WTC11 (cell line): ENCODE data around the gene TMEM30B. TPM values are rescaled to one million over a fixed set of nuclear protein-coding genes. Genes with fewer than 3 reads are reported as not detected.

Experiments used
- ATAC-seq: fragments of 200-7000 bp; cut with Tn5 transposase; 2 replicates; pipeline ENCODE4 v1.10.0; 2021; ENCODE audit warnings: mild to moderate bottlenecking, moderate library complexity
- CTCF ChIA-PET: fragments of 300-600 bp; sonication (Branson Sonifier 250); formaldehyde crosslinking; loops from one replicate; lab custom pipeline; 2021; ENCODE audit warnings: antibody characterized with exemption; lab: Charles Lee
- POLR2A ChIA-PET: fragments of 350-600 bp; sonication (Branson Sonifier 250); formaldehyde crosslinking; loops from one replicate; lab custom pipeline; 2021; ENCODE audit warnings: antibody characterized with exemption; lab: Charles Lee
- DNase-seq: peaks from one replicate; pipeline ENCODE4 v3.0.0; 2021; ENCODE audit warnings: low spot score
- H3K27ac Mint-ChIP-seq: 2 replicates; pipeline ENCODE4 v1.8.0; 2021; ENCODE audit warnings: mixed read lengths
- H3K27me3 Mint-ChIP-seq: 2 replicates; pipeline ENCODE4 v1.8.0; 2021; ENCODE audit warnings: low read depth, mild to moderate bottlenecking, moderate library complexity, mixed read lengths
- H3K36me3 Mint-ChIP-seq: 2 replicates; pipeline ENCODE4 v1.8.0; 2021; ENCODE audit warnings: mixed read lengths
- H3K4me1 Mint-ChIP-seq: 2 replicates; pipeline ENCODE4 v1.8.0; 2022; ENCODE audit warnings: mixed read lengths
- H3K4me3 Mint-ChIP-seq: 2 replicates; pipeline ENCODE4 v1.8.0; 2021; ENCODE audit warnings: mild to moderate bottlenecking, moderate library complexity, mixed read lengths
- H3K9me3 Mint-ChIP-seq: 2 replicates; pipeline ENCODE4 v1.8.0; 2021; ENCODE audit warnings: mixed read lengths
- AFF4 ChIP-seq: sonication (generic); formaldehyde crosslinking; IDR thresholded peaks from 2 replicates; pipeline ENCODE4 v1.8.1; 2023; ENCODE audit warnings: mild to moderate bottlenecking, missing genetic modification reagents, borderline replicate concordance
- AR ChIP-seq: fragments of 250-450 bp; sonication (Bioruptor Pico); IDR thresholded peaks from 2 replicates; pipeline ENCODE4 v1.9.0; 2021; ENCODE audit warnings: mild to moderate bottlenecking
- CBFB ChIP-seq: sonication (generic); formaldehyde crosslinking; IDR thresholded peaks from 2 replicates; pipeline ENCODE4 v1.8.1; 2022; ENCODE audit warnings: mild to moderate bottlenecking, low read depth, missing genetic modification reagents
- CTCF ChIP-seq: fragments of 200-600 bp; IDR thresholded peaks from 2 replicates; pipeline ENCODE4 v1.8.0; 2022; ENCODE audit warnings: antibody characterized with exemption
- E2F5 ChIP-seq: sonication (generic); formaldehyde crosslinking; IDR thresholded peaks from 2 replicates; pipeline ENCODE4 v1.8.1; 2022; ENCODE audit warnings: mild to moderate bottlenecking, moderate library complexity, missing genetic modification reagents
- ELF4 ChIP-seq: sonication (generic); formaldehyde crosslinking; IDR thresholded peaks from 2 replicates; pipeline ENCODE4 v1.8.1; 2022; ENCODE audit warnings: low read depth, mild to moderate bottlenecking, moderate library complexity, missing genetic modification reagents
- FOXP1 ChIP-seq: sonication (generic); formaldehyde crosslinking; IDR thresholded peaks from 2 replicates; pipeline ENCODE4 v1.8.0; 2022; ENCODE audit warnings: missing genetic modification reagents, mild to moderate bottlenecking, moderate library complexity, borderline replicate concordance
- FOXP4 ChIP-seq: sonication (generic); formaldehyde crosslinking; IDR thresholded peaks from 2 replicates; pipeline ENCODE4 v1.8.0; 2022; ENCODE audit warnings: mild to moderate bottlenecking, missing genetic modification reagents
- NFATC4 ChIP-seq: fragments of 250-450 bp; sonication (Bioruptor Pico); IDR thresholded peaks from 2 replicates; pipeline ENCODE4 v1.9.0; 2021; ENCODE audit warnings: mild to moderate bottlenecking
- NFYB ChIP-seq: sonication (generic); formaldehyde crosslinking; conservative IDR thresholded peaks from 2 replicates; pipeline ENCODE4 v1.8.0; 2022; ENCODE audit warnings: low read depth, missing genetic modification reagents
- NR3C1 ChIP-seq: sonication (generic); formaldehyde crosslinking; conservative IDR thresholded peaks from 2 replicates; pipeline ENCODE4 v1.8.1; 2023; ENCODE audit warnings: low read depth, mild to moderate bottlenecking, missing genetic modification reagents
- OVOL2 ChIP-seq: fragments of 250-450 bp; sonication (Bioruptor Pico); IDR thresholded peaks from 2 replicates; pipeline ENCODE4 v1.9.0; 2021; ENCODE audit warnings: mild to moderate bottlenecking, borderline replicate concordance
- PRDM15 ChIP-seq: sonication (generic); formaldehyde crosslinking; IDR thresholded peaks from 2 replicates; pipeline ENCODE4 v1.8.0; 2022; ENCODE audit warnings: missing genetic modification reagents
- SMAD3 ChIP-seq: sonication (generic); formaldehyde crosslinking; IDR thresholded peaks from 2 replicates; pipeline ENCODE4 v1.8.0; 2022; ENCODE audit warnings: missing genetic modification reagents, mild to moderate bottlenecking, borderline replicate concordance
- SOX15 ChIP-seq: fragments of 250-450 bp; sonication (Bioruptor Pico); IDR thresholded peaks from 2 replicates; pipeline ENCODE4 v1.9.0; 2021; ENCODE audit warnings: mild to moderate bottlenecking
- SP1 ChIP-seq: sonication (generic); formaldehyde crosslinking; conservative IDR thresholded peaks from 2 replicates; pipeline ENCODE4 v1.8.1; 2022; ENCODE audit warnings: missing genetic modification reagents
- TCF7 ChIP-seq: sonication (generic); formaldehyde crosslinking; IDR thresholded peaks from 2 replicates; pipeline ENCODE4 v1.8.0; 2022; ENCODE audit warnings: mild to moderate bottlenecking, low read depth, missing genetic modification reagents, moderate library complexity
- USF1 ChIP-seq: sonication (generic); formaldehyde crosslinking; IDR thresholded peaks from 2 replicates; pipeline ENCODE4 v1.8.0; 2022; ENCODE audit warnings: mild to moderate bottlenecking, missing genetic modification reagents
- ZBTB43 ChIP-seq: sonication (generic); formaldehyde crosslinking; IDR thresholded peaks from 2 replicates; pipeline ENCODE4 v1.8.1; 2023; ENCODE audit warnings: mild to moderate bottlenecking, missing genetic modification reagents
- total RNA-seq: library from RNA; stranded (reverse); gene quantifications from 3 replicates; pipeline ENCODE4 v1.2.3, GENCODE V29; 2021

Gene TMEM30B
- total RNA-seq, 1 experiment from 2014 or later, result 17.8 TPM

GRCh38 chr14:61257469-61258057 lies 23.6 kb downstream of the TMEM30B start:
- H3K27me3 Mint-ChIP-seq, result peaks cover 37% of the 10 kb centered on the region
- TF ChIP-seq AR (CRISPR knock-in tag), result no peak
- no peak for TF ChIP-seq TCF7
- TF ChIP-seq CTCF, result no peak
- TF ChIP-seq ZBTB43, result no peak
- no peak for TF ChIP-seq SOX15 (CRISPR knock-in tag)
- no peak for TF ChIP-seq E2F5 (CRISPR knock-in tag)
- TF ChIP-seq OVOL2 (CRISPR knock-in tag), result no peak
- no peak for TF ChIP-seq PRDM15
- TF ChIP-seq NR3C1 (CRISPR knock-in tag), result no peak
- TF ChIP-seq FOXP4 (CRISPR knock-in tag), result no peak
- no peak for TF ChIP-seq NFATC4
- TF ChIP-seq USF1 (CRISPR knock-in tag), result no peak
- no peak for TF ChIP-seq AFF4 (CRISPR knock-in tag)
- TF ChIP-seq FOXP1 (CRISPR knock-in tag), result no peak
- no peak for TF ChIP-seq CBFB
- TF ChIP-seq ELF4 (CRISPR knock-in tag), result no peak
- TF ChIP-seq NFYB (CRISPR knock-in tag), result no peak
- TF ChIP-seq SMAD3 (CRISPR knock-in tag), result no peak
- no peak for TF ChIP-seq SP1 (CRISPR knock-in tag)
- no peak for ATAC-seq
- POLR2A ChIA-PET, result no interaction called here
- no peak for DNase-seq
- no peaks in the 10 kb centered on the region for H3K9me3 Mint-ChIP-seq
- no peaks in the 10 kb centered on the region for H3K36me3 Mint-ChIP-seq
- H3K27ac Mint-ChIP-seq, result no peak overlapping the region
- H3K4me1 Mint-ChIP-seq, result peaks cover 37% of the 10 kb centered on the region
- no peak overlapping the region for H3K4me3 Mint-ChIP-seq
- CTCF ChIA-PET, result no interaction called here
